ENCODE measurements around the gene CALD1.
A peak's percentile ranks its signal among the peaks of the same experiment; 100 is the strongest.

Gene CALD1

DNA sequence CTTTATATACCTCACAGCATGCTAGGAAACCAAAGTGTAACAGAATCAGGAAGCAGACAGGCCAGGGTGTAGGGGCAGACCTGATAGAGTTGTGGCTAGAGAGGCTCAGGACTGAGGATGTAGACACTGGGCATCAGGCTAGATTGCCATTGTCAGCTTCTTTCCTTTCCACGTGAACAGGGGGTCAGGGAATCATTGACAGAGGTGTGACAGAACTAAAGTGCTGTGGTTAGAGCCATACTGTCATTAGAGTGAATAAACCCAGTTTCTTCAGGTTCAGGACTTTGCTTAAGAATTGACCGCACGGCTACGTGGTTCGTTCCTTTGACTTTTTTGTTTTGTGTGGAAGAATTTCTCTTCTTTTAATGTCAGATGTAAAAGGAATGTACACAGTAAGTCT, 90.7 kb downstream of the CALD1 start:
- no peak for DNase-seq

DNA sequence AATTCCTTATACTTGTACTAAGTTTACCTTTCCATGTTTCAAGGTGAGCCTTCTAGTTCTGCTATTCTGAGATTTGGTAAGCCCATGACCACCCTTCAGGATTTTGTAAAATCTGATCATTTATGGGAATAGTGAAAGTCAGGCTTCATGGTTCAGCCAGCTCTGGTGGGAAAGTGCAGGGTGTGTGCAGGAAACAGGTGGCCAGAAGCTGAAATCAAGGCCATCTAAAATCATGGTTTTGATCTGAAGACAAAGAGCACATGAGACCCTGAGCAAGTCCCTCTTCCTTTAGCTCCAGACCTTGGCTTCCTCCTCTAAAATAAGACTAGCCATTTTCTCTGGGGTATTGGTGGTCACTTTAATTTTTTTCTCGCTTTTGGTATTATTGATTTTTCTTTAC, 91.3 kb downstream of the CALD1 start:
- DNase-seq = no peak

DNA sequence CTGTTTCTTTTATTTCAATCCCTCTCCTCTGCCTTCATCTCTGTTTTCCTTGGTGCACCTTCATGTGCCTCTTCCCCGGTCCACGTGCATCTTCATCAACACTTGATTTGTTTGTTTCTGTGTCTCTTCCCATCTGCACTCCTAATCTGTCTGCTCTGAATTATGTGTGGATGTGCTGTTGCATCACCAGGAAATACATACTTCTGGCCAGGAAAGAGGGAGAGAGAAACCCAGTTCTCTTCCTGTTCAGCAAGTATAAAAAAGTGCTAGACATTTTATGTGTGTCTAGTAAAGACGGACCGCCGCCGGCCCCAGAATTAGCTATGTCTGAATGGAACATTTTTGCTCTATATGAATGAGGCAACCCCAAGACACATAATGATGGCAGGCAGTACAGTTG, 93.8 kb downstream of the CALD1 start:
- DNase-seq = no peak

- DNase-seq = no peak
Measured at GRCh38 chr7:134874407-134874806, 95.0 kb downstream of the CALD1 start.

DNA sequence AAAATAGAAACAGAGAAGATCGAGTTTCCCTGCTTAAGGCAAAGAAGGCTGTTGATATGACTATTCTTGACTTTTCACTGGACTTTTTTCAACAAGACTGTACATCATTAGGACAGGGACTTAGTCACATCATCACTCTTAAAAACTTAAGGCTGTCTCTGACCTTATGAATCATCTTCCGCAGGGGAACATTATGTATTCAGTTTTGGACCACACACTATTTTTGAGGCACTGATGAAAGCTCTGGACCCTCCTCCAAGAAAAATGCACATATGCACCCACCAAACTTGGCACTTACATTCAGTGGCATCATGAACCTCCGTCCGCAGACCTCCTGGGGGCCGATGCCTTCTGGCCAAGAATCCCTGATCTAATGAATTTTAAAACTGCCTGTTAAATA, 96.4 kb downstream of the CALD1 start:
- DNase-seq = no peak

- DNase-seq = no peak
Measured at GRCh38 chr7:134878746-134879357, 99.4 kb downstream of the CALD1 start.

- DNase-seq = no peak
Measured at GRCh38 chr7:134879815-134880475, 100.5 kb downstream of the CALD1 start.

DNA sequence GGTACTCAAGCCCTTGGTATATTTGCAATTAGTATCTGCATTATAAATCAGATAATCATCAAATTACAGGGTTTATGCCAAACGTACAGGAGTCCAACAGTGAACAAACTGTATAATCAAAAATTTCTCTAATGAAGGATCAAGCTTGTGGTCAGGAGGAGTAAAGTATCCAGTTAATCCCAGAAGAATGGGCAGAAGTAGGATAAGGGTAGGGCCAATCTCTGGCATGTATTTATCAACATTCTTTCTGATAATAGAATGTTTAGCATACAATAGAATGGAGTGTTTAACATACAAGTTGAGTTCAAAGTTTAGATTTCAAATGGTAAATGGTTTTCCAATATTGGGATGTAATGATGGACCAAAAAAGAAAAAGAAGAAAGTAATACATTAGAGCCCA, 103.0 kb downstream of the CALD1 start:
- DNase-seq = no peak

- peak; percentile 14 for DNase-seq
Measured at GRCh38 chr7:134885967-134886352, 106.5 kb downstream of the CALD1 start.

- no peak for DNase-seq
Measured at GRCh38 chr7:134886353-134887057, 107.1 kb downstream of the CALD1 start.

- no peak for DNase-seq
Measured at GRCh38 chr7:134887523-134887922, 108.1 kb downstream of the CALD1 start.

DNA sequence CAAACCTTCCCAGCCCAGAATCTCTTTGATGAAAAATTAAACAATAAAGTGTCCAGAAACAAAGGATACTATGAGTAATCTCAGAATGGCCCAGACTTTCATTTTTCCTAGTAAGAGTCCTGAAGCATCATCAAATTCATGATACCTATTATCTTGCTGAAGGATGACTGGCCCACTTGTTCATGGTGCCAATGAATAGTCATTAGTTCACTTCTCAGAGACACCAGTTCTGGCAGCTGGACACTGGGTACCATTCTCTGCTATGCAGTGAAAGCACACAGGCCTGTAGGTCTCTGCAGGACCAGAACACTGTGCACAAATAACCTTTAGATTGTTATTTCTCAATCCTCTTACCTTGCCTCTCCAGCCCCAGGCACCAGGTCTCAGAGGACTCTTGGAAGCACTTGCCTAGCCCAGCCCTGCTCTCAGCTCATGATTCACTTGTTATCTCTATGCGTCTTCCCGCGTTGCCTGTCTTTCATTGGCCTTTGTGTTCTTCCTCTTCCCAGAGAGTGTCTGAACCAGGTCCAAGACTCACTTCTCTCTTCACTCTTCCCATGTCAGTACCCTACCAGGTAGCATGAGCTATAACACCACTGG, 108.8 kb downstream of the CALD1 start:
- DNase-seq = no peak

DNA sequence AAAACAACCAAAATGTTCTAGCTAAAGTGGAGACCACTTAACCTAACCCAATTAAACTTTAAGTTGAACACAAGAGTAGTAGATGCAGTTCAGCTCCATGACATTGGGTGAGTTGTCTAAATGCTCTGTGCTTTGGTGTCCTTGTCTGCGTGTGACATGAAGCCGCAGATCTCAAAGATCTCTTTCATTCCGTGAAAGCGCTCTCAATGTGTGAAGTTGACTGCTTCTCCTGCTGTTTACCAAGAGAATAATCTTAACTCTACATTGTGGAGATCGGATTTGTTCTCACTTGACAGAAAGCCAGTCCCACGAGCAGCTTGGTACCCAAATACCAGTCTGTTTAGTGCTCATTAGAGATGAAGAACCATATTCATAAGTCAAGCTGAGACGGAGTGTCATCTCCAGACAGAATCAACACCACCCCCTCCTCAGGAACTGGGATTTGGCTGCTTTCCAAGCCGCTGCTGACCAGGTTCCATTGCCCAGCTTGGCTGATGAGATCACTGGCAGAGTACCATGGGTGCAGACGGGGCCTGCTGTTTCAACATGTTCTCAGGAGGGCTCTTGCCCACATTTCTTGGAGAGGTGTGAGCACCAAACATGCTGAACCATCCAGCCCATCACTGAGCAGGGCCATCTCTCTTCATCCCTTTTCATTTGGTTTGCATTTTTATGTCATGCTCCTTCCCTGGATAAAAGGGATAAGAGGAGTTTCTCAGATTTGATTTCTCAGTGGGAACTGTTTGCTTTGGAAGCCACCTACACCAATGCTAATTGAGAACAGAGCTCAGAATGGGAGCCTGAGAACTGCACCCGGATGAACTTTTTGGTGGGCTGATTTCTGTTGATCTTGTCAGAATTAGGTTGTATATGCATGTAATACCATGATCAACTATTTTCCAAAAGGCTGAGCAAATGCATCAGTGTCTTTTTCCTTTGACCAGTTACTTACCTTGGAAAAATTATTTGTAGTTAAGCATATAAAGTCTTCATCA, 111.1 kb downstream of the CALD1 start:
- no peak for DNase-seq

DNA sequence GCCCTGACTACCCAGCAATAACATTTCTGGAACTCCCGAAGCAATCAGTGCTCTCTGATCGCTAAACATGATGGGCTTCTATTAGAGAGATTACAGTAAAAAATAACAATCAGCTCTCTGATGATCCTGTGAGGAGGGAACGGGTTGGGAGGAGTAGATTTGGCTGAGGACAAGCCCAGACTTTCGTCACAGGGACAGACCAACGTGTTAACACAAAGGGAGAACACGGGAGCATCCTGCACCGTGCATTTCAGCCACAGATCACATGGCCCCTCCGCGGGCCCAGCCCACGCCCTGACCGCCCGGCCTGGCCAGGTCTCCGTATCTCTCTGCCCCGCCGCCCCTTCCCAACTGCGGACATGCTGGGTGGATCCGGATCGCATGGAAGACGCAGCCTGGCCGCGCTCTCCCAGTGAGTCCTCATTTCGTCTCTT, 111.8 kb downstream of the CALD1 start:
- no peak for DNase-seq

DNA sequence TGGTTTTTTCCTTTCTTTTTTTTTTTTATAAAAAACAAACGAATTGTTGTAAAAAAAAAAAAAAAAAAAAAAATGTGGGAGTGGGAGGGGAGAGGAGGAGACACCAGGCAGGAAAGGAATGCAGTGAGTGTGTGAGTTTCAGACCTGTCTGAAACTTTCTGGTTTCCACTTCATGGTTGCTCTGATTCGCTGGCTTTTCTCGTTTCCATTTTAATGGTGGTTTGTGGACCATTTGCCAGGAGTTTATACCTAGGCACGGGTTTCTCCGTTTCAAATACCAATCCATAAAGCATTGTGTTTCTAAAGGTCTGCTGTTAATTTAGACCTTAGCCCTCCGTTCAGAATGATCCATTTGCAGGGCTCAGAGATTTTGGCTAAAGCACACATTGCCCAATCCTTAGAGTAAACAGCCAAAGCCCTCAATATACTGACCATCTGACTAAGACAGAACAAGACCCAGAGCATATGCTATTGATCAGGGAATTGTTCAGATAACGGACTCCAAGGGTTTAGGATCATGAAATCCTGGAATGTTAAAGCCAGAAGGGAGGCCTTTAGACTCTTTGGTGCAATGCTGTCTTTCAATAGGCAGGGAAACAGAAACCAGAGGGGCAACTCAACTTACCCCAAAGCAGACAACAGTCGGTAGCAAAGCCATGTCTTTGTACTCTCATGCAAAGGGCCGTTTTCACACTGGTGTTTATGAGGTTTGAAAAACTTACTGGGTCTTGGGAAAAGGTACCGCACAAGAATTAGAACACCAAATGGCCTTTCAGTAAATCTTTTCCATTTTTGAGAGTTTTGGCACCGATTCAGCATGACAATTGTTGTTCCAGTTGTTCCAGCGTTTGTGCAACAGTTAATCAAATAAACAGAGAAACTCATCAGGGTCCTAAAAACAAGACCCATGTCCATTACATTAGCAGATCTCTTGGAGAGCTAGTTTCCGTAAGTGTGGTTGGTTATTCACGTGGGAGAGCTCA, 112.6 kb downstream of the CALD1 start:
- no peak for DNase-seq

DNA sequence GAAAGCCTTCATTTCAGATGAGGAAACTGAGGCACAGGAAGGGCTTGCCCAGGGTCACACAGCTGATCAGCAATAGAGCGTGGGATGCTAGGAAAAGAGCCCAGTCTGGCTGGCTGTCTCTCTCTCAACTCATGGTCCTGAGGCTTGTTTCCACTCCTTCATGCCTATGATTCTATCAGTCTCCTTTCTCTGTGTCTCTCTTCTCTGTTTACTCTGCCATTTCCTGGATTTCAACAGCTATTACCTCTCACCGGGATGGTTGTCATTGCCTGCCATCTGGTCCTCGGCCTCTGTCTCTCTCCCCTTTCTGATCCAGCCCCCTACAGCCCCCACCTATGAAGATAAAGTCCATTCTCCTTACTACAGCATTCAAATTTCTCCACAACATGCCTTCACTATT, 113.5 kb downstream of the CALD1 start:
- no peak for DNase-seq

- no peak for DNase-seq
Measured at GRCh38 chr7:134893920-134894319, 114.5 kb downstream of the CALD1 start.

DNA sequence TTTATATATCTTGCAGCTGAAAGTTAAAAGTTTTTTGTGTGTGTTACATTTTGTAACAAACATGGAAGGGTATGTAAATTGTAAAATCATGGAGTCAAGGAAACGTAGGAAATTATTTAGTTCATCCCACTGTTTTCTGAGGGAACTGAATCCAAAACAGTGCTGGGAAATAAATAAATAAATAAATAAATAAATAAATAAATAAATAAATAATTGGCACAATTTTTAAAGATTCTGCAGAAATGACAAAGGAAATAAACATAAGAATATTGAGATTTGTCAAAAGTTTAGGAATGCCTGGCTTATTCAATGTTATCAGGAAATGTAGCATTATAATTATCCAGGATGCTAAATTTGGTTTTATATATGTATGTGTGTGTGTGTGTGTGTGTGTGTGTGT, 115.5 kb downstream of the CALD1 start:
- no peak for DNase-seq

DNA sequence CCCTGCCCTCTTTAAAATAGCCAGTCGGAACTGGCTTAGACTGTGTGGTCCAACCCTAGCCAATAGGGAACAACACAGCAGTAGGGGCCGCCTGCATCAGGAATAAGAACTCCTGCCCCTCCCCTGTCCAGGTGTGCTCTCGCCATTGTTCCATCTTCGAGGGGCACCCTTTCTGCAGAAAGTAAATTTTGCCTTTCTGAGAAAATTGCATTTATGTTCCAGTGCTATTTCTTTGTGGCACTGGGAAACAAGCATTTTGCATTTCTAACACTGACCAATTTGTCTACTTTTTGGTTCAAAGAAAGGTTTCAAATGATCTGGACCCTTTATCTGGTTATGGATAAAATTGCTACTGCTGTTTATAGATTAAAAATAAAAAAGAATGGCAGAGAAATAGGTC, 116.6 kb downstream of the CALD1 start:
- no peak for DNase-seq

DNA sequence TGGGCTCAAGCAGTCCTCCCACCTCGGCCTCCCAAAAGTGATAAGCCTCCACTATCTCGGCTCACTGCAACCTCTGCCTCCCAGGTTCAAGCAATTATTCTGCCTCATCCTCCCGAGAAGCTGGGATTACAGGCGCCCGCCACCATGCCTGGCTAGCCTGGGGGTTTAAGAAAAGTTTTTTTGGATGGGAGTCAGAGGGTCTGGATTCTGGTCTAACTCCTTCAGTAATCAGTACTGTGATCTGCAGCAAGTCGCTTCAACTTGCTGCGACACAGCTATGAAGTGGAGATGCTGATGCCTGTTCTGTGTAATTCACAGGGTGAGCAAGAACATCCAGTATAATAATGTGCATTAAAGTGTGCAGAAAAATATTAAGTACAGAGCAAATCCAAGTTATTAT, 118.5 kb downstream of the CALD1 start:
- DNase-seq = no peak

DNA sequence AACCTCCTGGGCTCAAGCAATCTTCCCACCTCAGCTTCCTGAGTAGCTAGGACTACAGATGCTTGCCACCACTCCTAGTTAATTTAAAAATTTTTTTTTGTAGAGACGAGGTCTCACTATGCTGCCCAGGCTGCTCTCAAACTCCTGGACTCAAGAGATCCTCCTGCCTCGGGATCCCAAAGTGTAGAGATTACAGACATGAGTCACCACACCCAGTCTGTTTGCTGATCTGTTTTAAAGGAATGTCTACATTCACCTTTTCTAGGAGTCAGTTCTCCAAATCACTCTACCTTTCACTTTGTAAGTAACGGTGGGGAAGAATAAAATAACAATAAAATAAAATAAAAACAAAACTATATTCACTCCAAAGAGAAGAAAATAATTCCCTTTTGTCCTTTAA, 120.3 kb downstream of the CALD1 start:
- no peak for DNase-seq

All from GF-D8 (cell line).